Measurements from ENCODE around the gene NEDD9.

NEDD9 gene

GRCh38 chr6:11201015-11201414, 31.5 kb downstream of the NEDD9 start:
- DNase-seq (ENCODE audit: low spot score) = no peak

- DNase-seq (ENCODE audit: low spot score) = no peak
Observed at GRCh38 chr6:11200356-11200755, 32.1 kb downstream of the NEDD9 start.

- DNase-seq (ENCODE audit: low spot score) = no peak
Observed at GRCh38 chr6:11198663-11199603, 33.5 kb downstream of the NEDD9 start.

GRCh38 chr6:11197850-11198249, 34.6 kb downstream of the NEDD9 start:
- DNase-seq (ENCODE audit: low spot score) = no peak

GRCh38 chr6:11197175-11197536, 35.3 kb downstream of the NEDD9 start:
- DNase-seq (ENCODE audit: low spot score) = no peak

- DNase-seq (ENCODE audit: low spot score) = no peak
Observed at GRCh38 chr6:11196511-11197174, 35.8 kb downstream of the NEDD9 start.

- DNase-seq (ENCODE audit: low spot score) = no peak
Observed at GRCh38 chr6:11194356-11195218, 37.9 kb downstream of the NEDD9 start.

- no peak for DNase-seq (ENCODE audit: low spot score)
Observed at GRCh38 chr6:11193434-11193833, 39.0 kb downstream of the NEDD9 start.

- no peak for DNase-seq (ENCODE audit: low spot score)
Observed at GRCh38 chr6:11192167-11192566, 40.3 kb downstream of the NEDD9 start.

GRCh38 chr6:11190625-11191245, 41.7 kb downstream of the NEDD9 start:
- DNase-seq (ENCODE audit: low spot score) = no peak

GRCh38 chr6:11189865-11190624, 42.4 kb downstream of the NEDD9 start:
- no peak for DNase-seq (ENCODE audit: low spot score)

GRCh38 chr6:11188161-11188915, 44.1 kb downstream of the NEDD9 start:
- DNase-seq (ENCODE audit: low spot score) = no peak

- DNase-seq (ENCODE audit: low spot score) = no peak
Observed at GRCh38 chr6:11187301-11187700, 45.2 kb downstream of the NEDD9 start.

GRCh38 chr6:11185204-11185842, 47.1 kb downstream of the NEDD9 start:
- DNase-seq (ENCODE audit: low spot score) = no peak

GRCh38 chr6:11183761-11184362, 48.6 kb downstream of the NEDD9 start:
- DNase-seq (ENCODE audit: low spot score) = no peak

- DNase-seq (ENCODE audit: low spot score) = no peak
Observed at GRCh38 chr6:11181478-11182136, 50.9 kb downstream of the NEDD9 start.

GRCh38 chr6:11179419-11180202, 52.9 kb downstream of the NEDD9 start:
- DNase-seq (ENCODE audit: low spot score) = no peak

- DNase-seq (ENCODE audit: low spot score) = no peak
Observed at GRCh38 chr6:11179088-11179418, 53.4 kb downstream of the NEDD9 start.

All from globus pallidus (tissue), 1 donor.